HL-60/S4 (cell line): ENCODE data around the gene CBFA2T3.

Source experiments
- in situ Hi-C: fragments of 300-500 bp; cut with MboI; formaldehyde crosslinking; loops from 2 replicates; pipeline ENCODE4 v1.14.3; 2022; ENCODE audit warnings: low sequenced_read_pairs

Gene CBFA2T3

GRCh38 chr16:88881007-88881615 lies 95.9 kb downstream of the CBFA2T3 start:
- in situ Hi-C loops, result no loop called here

- in situ Hi-C loops, result no loop called here
These were observed 96.6 kb downstream of the CBFA2T3 start for GRCh38 chr16:88880226-88881006.

GRCh38 chr16:88879788-88880055 lies 97.3 kb downstream of the CBFA2T3 start:
- in situ Hi-C loops, result no loop called here

- in situ Hi-C loops, result no loop called here
These were observed 97.8 kb downstream of the CBFA2T3 start for GRCh38 chr16:88878967-88879787.

GRCh38 chr16:88878356-88878755 lies 98.7 kb downstream of the CBFA2T3 start:
- in situ Hi-C loops, result no loop called here

GRCh38 chr16:88877564-88878289 lies 99.3 kb downstream of the CBFA2T3 start:
- in situ Hi-C loops, result no loop called here

- in situ Hi-C loops, result no loop called here
These were observed 100.0 kb downstream of the CBFA2T3 start for GRCh38 chr16:88876942-88877526.

GRCh38 chr16:88875703-88876234 lies 101.2 kb downstream of the CBFA2T3 start:
- in situ Hi-C loops, result no loop called here

- in situ Hi-C loops, result no loop called here
These were observed 101.9 kb downstream of the CBFA2T3 start for GRCh38 chr16:88874938-88875599.

- in situ Hi-C loops, result no loop called here
These were observed 104.2 kb downstream of the CBFA2T3 start for GRCh38 chr16:88872650-88873331.

- in situ Hi-C loops, result no loop called here
These were observed 105.1 kb downstream of the CBFA2T3 start for GRCh38 chr16:88871730-88872416.

GRCh38 chr16:88871349-88871702 lies 105.7 kb downstream of the CBFA2T3 start:
- in situ Hi-C loops, result no loop called here

GRCh38 chr16:88870608-88871348 lies 106.2 kb downstream of the CBFA2T3 start:
- in situ Hi-C loops, result no loop called here

GRCh38 chr16:88869673-88869980 lies 107.4 kb downstream of the CBFA2T3 start:
- in situ Hi-C loops, result no loop called here

- in situ Hi-C loops, result no loop called here
These were observed 107.9 kb downstream of the CBFA2T3 start for GRCh38 chr16:88868974-88869672.

- in situ Hi-C loops, result no loop called here
These were observed 109.3 kb downstream of the CBFA2T3 start for GRCh38 chr16:88867581-88868246.

- in situ Hi-C loops, result no loop called here
These were observed 110.7 kb downstream of the CBFA2T3 start, which contains the start of gene PABPN1L for GRCh38 chr16:88866151-88866920. TSS of gene PABPN1L (minus strand) at chr16:88866660. CDS start at chr16:88866606, 54 bp downstream.
